Cardiac fibroblast (primary cell): ENCODE data around the gene PRM3.
A peak's percentile ranks its signal among the peaks of the same experiment; 100 is the strongest.

Experiments
- DNase-seq, 2 donors: peaks; one replicate each; pipeline versions ENCODE4 v3.0.0 to v3.0.0-alpha.2; 2010; ENCODE audit warnings: low read depth in 2 of 2
- H3K4me3 ChIP-seq, 2 donors: replicated peaks in 1 of 2; 1 replicate in 1 of 2; 2 replicates in 1 of 2; pipeline ENCODE4 v1.5.1; 2011; ENCODE audit warnings: low read depth in 2 of 2, low read length in 2 of 2, mild to moderate bottlenecking in 2 of 2, moderate library complexity in 1 of 2
- TF ChIP-seq, protein P1 (sequence below): IDR thresholded peaks from one replicate; pipeline ENCODE4 v1.5.1; 2011; ENCODE audit warnings: low read depth, mild to moderate bottlenecking, low read length, inconsistent platforms

PRM3 gene

GRCh38 chr16:11316331-11317015, 43.0 kb upstream of the PRM3 start:
- DNase-seq, result peak in 1 of 2 donors; percentile 14
- TF ChIP-seq, protein P1, sequence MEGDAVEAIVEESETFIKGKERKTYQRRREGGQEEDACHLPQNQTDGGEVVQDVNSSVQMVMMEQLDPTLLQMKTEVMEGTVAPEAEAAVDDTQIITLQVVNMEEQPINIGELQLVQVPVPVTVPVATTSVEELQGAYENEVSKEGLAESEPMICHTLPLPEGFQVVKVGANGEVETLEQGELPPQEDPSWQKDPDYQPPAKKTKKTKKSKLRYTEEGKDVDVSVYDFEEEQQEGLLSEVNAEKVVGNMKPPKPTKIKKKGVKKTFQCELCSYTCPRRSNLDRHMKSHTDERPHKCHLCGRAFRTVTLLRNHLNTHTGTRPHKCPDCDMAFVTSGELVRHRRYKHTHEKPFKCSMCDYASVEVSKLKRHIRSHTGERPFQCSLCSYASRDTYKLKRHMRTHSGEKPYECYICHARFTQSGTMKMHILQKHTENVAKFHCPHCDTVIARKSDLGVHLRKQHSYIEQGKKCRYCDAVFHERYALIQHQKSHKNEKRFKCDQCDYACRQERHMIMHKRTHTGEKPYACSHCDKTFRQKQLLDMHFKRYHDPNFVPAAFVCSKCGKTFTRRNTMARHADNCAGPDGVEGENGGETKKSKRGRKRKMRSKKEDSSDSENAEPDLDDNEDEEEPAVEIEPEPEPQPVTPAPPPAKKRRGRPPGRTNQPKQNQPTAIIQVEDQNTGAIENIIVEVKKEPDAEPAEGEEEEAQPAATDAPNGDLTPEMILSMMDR, result no peak
- no peak overlapping the region for H3K4me3 ChIP-seq

DNA sequence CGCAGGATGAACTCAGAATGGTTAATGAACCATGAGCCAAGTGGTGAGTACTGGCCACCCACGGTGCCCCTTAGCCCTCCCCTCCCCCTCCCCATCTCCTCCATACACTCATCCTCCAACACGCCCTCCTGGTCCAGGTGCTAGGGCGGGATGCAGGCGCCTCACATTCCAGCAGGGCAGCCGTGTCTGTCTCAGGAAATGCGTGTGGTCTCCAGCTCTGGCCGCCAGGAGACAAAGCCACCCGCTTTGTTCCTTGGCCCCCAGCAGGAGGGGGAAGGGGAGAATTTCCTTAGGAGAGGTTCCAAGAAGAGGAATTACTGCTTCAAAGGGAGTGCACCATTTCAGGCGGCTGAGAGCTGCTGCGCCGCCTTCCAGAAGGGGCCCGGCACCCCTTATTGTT, 42.1 kb upstream of the PRM3 start:
- TF ChIP-seq, protein P1, result no peak
- DNase-seq, result peak; percentile 45 to 48
- H3K4me3 ChIP-seq, result no peak overlapping the region

DNA sequence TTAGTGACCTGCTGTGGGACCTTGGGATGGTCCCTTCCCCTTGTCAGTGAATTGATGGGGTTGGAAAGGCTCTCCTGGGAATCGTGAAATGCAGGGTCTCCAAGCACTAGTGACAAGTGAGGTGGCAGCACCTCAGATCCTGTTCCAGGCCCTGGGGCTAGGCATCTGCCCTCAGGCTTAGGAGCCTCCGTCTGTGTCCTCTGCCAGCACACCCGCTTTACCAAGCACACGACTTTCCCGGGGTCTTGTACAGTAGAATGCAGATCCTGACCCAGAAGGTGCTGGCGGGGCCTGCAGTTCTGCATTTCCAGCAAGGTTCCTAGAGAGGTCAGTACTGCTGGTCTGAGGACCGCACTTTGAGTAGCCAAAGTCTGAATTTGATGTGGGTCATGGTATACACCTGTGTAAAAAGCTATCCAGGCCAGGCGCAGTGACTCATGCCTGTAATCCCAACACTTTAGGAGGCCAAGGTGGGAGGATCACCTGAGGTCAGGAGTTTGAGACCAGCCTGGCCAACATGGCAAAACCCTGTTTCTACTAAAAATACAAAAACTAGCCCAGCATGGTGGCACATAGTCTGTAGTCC, 41.0 kb upstream of the PRM3 start:
- TF ChIP-seq, protein P1, result no peak
- no peak for DNase-seq
- no peak overlapping the region for H3K4me3 ChIP-seq

GRCh38 chr16:11313493-11314308, 40.3 kb upstream of the PRM3 start:
- TF ChIP-seq, protein P1, result no peak
- DNase-seq, result no peak
- H3K4me3 ChIP-seq, result no peak overlapping the region

DNA sequence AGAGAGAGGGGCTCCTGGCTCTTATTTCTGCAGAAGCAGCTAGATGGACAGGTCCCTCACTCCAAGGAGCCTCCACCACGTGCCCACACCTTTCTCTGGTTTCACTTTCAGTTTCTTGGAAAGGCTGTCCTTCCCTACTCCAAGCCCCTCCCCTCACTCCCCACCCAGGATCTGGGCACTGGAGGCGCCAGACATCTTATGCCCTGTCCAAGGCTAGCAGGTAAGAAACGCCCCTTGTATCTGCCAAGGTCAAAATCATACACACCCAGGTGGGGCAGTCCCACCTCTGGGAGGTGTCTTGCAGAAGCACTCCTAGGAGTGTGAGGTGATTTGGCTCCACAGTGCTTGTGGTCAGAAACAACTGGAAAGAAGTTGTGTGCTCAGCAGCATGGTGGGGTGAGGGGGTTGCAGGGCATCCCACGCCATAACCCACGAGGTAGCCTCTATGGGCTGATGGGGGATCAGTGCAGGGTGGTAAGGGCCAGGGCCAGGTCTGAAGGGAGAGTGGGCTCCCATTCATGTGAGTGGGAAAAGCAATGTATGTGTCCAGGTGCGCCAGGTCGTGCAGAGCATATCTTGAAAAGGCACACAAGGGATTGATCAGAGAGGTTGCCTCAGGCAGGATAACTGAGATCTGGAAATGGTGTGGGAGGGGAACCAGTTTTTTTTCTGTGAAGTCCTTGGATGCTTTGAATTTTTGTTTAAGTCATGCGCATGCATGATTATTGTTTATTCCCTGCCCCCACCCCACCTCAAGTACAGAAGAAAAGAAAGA, 39.5 kb upstream of the PRM3 start:
- DNase-seq, result peak; percentile 42 to 55
- no peak overlapping the region for H3K4me3 ChIP-seq
- TF ChIP-seq, protein P1, result no peak

GRCh38 chr16:11310997-11311561, 37.6 kb upstream of the PRM3 start:
- DNase-seq, result no peak
- no peak overlapping the region for H3K4me3 ChIP-seq
- TF ChIP-seq, protein P1, result no peak
